ENCODE results near the gene CCDC91. TPM values are rescaled to one million over a fixed set of nuclear protein-coding genes. Genes with fewer than 3 reads are reported as not detected.
A peak's percentile ranks its signal among the peaks of the same experiment; 100 is the strongest.

CCDC91 gene
- total and polyA plus RNA-seq, 9 of the 15 experiments (the other 6 are each of a cell fraction or from before 2014, with no cell fraction given): 10.1 to 31.1 (median 26.3) TPM

DNA sequence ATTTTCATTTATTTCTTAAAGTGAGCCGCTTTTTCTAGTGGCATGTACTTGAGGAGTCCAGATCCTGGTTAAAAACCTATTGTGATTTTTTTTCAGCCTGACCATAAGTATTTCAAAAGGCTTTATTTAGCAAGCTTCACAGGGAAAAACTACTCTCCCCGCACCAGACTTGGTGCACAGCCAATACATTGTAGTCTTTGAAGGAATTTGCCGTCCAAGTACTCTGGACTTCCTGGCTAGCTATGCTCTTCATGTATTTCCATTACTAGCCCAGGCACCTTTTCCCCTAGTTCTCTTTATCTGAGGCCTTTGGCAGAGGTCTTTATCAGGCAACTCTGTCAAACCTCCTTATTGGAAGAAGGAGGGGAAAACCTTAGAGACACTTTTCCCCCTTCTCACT is 234.7 kb downstream of the CCDC91 start:
- FAIRE-seq: no peak
- no TSS peak for BruUV-seq (replicated peaks)
- ChIA-PET CTCF (ENCODE audit: low intra/inter-chr PET ratio) (no interaction called here), POLR2A (interaction anchor here (0.6 to 0.8 kb wide), 2 partner anchors 11 to 777 kb away, joined by 3 read pairs; no protein-coding TSS in a partner anchor)
- intact Hi-C loops (cut with micrococcal nuclease): no loop called here
- peak; percentile 69 for ATAC-seq
- WGBS (ENCODE audit: insufficient coverage, low coverage, missing lambda C conversion rate): 41% methylated on average over 3 of the region's 3 CpGs
- Histone ChIP-seq H3K27me3 (ENCODE audit: control insufficient read depth in 2 of 2, insufficient read depth in 2 of 2, low read length in 2 of 2) (no peaks in the 10 kb centered on the region), H3K4me1 (replicated peaks in 1 of 2; ENCODE audit: control insufficient read depth in 2 of 2, insufficient read depth in 2 of 2, low read length in 2 of 2) (no peaks in the 10 kb centered on the region; a peak in 1 of 5 replicates), H3K27ac (ENCODE audit: extremely low read depth, low read depth, low read length) (peak overlapping the region; percentile 19; the same call in 1 of the 3 replicates), H3K79me2 (ENCODE audit: control insufficient read depth, insufficient read depth, low read length) (no peaks in the 10 kb centered on the region), H3K4me3 (no peak overlapping the region), H4K20me1 (replicated peaks; ENCODE audit: control insufficient read depth, insufficient read depth, low read length) (no peaks in the 10 kb centered on the region), H3K4me2 (ENCODE audit: insufficient read depth, low read length) (no peak overlapping the region), H3K36me3 (ENCODE audit: control insufficient read depth, insufficient read depth, low read length) (no peaks in the 10 kb centered on the region), H3K9ac (ENCODE audit: insufficient read depth in 1 of 2, low read depth in 2 of 2, low read length in 2 of 2) (no peak overlapping the region), H2AFZ (ENCODE audit: low read depth, low read length) (peak overlapping the region; percentile 28; the same call in 1 of the 2 replicates), H3K9me1 (ENCODE audit: control insufficient read depth, insufficient read depth, low read length) (no peaks in the 10 kb centered on the region), H3K9me3 (replicated peaks; ENCODE audit: control insufficient read depth, insufficient read depth, low read depth, low read length) (no peaks in the 10 kb centered on the region)
- in situ Hi-C loops (cut with MboI): no loop called here
- DNase-seq (ENCODE audit: extremely low read depth in 1 of 4, low spot score in 3 of 4): peak in 2 of 4 experiments; percentile 11 to 21
- TF ChIP-seq IRF2 (CRISPR knock-in tag; IDR thresholded peaks at IDR 0.05): no peak
- TF ChIP-seq KLF13 (tag; IDR thresholded peaks at IDR 0.05; ENCODE audit: borderline replicate concordance, low read depth): no peak
- no peak for TF ChIP-seq TSC22D4 (tag; IDR thresholded peaks at IDR 0.05)
- no peak for TF ChIP-seq PPARD (CRISPR knock-in tag; IDR thresholded peaks at IDR 0.05)
- TF ChIP-seq MCM5 (IDR thresholded peaks at IDR 0.05; ENCODE audit: low read depth): no peak
- TF ChIP-seq GTF2E2 (tag; IDR thresholded peaks at IDR 0.05): no peak
- no peak for TF ChIP-seq HMG20A (CRISPR knock-in tag; conservative IDR thresholded peaks at IDR 0.05)
- TF ChIP-seq, protein P1, sequence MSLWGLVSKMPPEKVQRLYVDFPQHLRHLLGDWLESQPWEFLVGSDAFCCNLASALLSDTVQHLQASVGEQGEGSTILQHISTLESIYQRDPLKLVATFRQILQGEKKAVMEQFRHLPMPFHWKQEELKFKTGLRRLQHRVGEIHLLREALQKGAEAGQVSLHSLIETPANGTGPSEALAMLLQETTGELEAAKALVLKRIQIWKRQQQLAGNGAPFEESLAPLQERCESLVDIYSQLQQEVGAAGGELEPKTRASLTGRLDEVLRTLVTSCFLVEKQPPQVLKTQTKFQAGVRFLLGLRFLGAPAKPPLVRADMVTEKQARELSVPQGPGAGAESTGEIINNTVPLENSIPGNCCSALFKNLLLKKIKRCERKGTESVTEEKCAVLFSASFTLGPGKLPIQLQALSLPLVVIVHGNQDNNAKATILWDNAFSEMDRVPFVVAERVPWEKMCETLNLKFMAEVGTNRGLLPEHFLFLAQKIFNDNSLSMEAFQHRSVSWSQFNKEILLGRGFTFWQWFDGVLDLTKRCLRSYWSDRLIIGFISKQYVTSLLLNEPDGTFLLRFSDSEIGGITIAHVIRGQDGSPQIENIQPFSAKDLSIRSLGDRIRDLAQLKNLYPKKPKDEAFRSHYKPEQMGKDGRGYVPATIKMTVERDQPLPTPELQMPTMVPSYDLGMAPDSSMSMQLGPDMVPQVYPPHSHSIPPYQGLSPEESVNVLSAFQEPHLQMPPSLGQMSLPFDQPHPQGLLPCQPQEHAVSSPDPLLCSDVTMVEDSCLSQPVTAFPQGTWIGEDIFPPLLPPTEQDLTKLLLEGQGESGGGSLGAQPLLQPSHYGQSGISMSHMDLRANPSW (CRISPR knock-in tag; IDR thresholded peaks at IDR 0.05): no peak
- TF ChIP-seq, protein P2, sequence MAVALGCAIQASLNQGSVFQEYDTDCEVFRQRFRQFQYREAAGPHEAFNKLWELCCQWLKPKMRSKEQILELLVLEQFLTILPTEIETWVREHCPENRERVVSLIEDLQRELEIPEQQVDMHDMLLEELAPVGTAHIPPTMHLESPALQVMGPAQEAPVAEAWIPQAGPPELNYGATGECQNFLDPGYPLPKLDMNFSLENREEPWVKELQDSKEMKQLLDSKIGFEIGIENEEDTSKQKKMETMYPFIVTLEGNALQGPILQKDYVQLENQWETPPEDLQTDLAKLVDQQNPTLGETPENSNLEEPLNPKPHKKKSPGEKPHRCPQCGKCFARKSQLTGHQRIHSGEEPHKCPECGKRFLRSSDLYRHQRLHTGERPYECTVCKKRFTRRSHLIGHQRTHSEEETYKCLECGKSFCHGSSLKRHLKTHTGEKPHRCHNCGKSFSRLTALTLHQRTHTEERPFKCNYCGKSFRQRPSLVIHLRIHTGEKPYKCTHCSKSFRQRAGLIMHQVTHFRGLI (CRISPR knock-in tag; IDR thresholded peaks at IDR 0.05): no peak
- TF ChIP-seq, protein P3, sequence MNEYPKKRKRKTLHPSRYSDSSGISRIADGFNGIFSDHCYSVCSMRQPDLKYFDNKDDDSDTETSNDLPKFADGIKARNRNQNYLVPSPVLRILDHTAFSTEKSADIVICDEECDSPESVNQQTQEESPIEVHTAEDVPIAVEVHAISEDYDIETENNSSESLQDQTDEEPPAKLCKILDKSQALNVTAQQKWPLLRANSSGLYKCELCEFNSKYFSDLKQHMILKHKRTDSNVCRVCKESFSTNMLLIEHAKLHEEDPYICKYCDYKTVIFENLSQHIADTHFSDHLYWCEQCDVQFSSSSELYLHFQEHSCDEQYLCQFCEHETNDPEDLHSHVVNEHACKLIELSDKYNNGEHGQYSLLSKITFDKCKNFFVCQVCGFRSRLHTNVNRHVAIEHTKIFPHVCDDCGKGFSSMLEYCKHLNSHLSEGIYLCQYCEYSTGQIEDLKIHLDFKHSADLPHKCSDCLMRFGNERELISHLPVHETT (CRISPR knock-in tag; conservative IDR thresholded peaks at IDR 0.05 in 1 of 2, IDR thresholded peaks at IDR 0.05 in 1 of 2): no peak
- TF ChIP-seq DDX20 (tag; IDR thresholded peaks at IDR 0.05; ENCODE audit: low read depth): no peak
- no peak for TF ChIP-seq HCFC1 (IDR thresholded peaks at IDR 0.05; ENCODE audit: low read depth, low read length)
